Upper lobe of left lung (tissue), 6 donors: Measurements from ENCODE around the gene PPP2R3B. TPM values are rescaled to one million over a fixed set of nuclear protein-coding genes. Genes with fewer than 3 reads are reported as not detected.

ENCODE experiments used
- ATAC-seq, 2 donors: fragments of 200-7000 bp; cut with Tn5 transposase; one replicate each; pipeline ENCODE4 v1.9.1; 2022; ENCODE audit warnings: mild to moderate bottlenecking in 2 of 2, moderate library complexity in 2 of 2; ENCODE audit not compliant: low FRiP score in 2 of 2
- DNase-seq, 2 donors: peaks; one replicate each; pipeline ENCODE4 v3.0.0-alpha.2; 2019 to 2020
- H3K27ac ChIP-seq, 4 donors: fragments of 200-600 bp; sonication (generic); one replicate each; pipeline ENCODE4 v1.5.1; 2016 to 2019
- H3K27me3 ChIP-seq, 4 donors: fragments of 200-600 bp; sonication (generic); one replicate each; pipeline ENCODE4 v1.5.1; 2017 to 2019
- H3K36me3 ChIP-seq, 4 donors: fragments of 200-600 bp; sonication (generic); one replicate each; pipeline ENCODE4 v1.5.1; 2016 to 2019
- H3K4me1 ChIP-seq, 4 donors: fragments of 200-600 bp; sonication (generic); one replicate each; pipeline ENCODE4 v1.5.1; 2018 to 2019
- H3K4me3 ChIP-seq, 4 donors: fragments of 200-600 bp; sonication (generic); one replicate each; pipeline ENCODE4 v1.5.1; 2017 to 2019; ENCODE audit warnings: mild to moderate bottlenecking in 2 of 4, moderate library complexity in 1 of 4
- H3K9me3 ChIP-seq, 4 donors: fragments of 200-600 bp; sonication (generic); one replicate each; pipeline ENCODE4 v1.5.1; 2018 to 2019
- EP300 ChIP-seq, 4 donors: sonication (generic); formaldehyde crosslinking; IDR thresholded peaks; one replicate each; pipeline ENCODE4 v1.5.1; 2017; ENCODE audit warnings: antibody characterized with exemption in 4 of 4, control low read depth in 2 of 4
- POLR2A ChIP-seq, 4 donors: fragments of 450-650 bp; IDR thresholded peaks; one replicate each; pipeline ENCODE4 v1.5.1; 2016 to 2017; ENCODE audit warnings: antibody characterized with exemption in 4 of 4, mild to moderate bottlenecking in 2 of 4
- POLR2AphosphoS5 ChIP-seq, 2 donors: sonication (generic); formaldehyde crosslinking; IDR thresholded peaks; one replicate each; pipeline ENCODE4 v1.5.1; 2017; ENCODE audit warnings: antibody characterized with exemption in 2 of 2
- WGBS, 2 donors: methylation state at CpG; one replicate each; pipeline ENCODE4 v1.1.5; 2017 to 2018; 5-methylcytosine and 5-hydroxymethylcytosine counted together
- total RNA-seq, 6 donors: library from RNA; depleted of rRNA in 4 of 6; stranded (reverse); fragments of >200 nt in 4 of 6; gene quantifications; one replicate each; pipeline versions ENCODE4 v1.1.0 to v1.2.1, GENCODE V29; 2016 to 2021
- TF ChIP-seq, protein P1 (sequence below), 6 experiments: fragments of 450-650 bp in 4 of 6; fragments of 200-600 bp in 2 of 6; sonication (generic) in 2 of 6; IDR thresholded peaks; one replicate each; pipeline ENCODE4 v1.5.1; 2016 to 2019; ENCODE audit warnings: antibody characterized with exemption in 6 of 6
- donor health status: DM: no; HTN: no; CAD: no; lungs with moderate emphysema.
- donor health status: DM: no; HTN: yes; CAD: no; lungs with severe emphysema.

PPP2R3B gene
- total RNA-seq, 6 donors from 2014 or later: 8.7 to 72.3 (median 15.1) TPM

- Histone ChIP-seq H3K9me3 (no peaks in the 10 kb centered on the region), H3K27ac (no peak overlapping the region), H3K27me3 (no peaks in the 10 kb centered on the region), H3K36me3 (peaks cover 0 to 11% (median 3%) of the 10 kb centered on the region in 4 donors), H3K4me1 (no peaks in the 10 kb centered on the region), H3K4me3 (no peak overlapping the region)
- no peak for TF ChIP-seq POLR2AphosphoS5 (IDR thresholded peaks at IDR 0.05)
- TF ChIP-seq EP300 (IDR thresholded peaks at IDR 0.05): no peak
- TF ChIP-seq, protein P1, sequence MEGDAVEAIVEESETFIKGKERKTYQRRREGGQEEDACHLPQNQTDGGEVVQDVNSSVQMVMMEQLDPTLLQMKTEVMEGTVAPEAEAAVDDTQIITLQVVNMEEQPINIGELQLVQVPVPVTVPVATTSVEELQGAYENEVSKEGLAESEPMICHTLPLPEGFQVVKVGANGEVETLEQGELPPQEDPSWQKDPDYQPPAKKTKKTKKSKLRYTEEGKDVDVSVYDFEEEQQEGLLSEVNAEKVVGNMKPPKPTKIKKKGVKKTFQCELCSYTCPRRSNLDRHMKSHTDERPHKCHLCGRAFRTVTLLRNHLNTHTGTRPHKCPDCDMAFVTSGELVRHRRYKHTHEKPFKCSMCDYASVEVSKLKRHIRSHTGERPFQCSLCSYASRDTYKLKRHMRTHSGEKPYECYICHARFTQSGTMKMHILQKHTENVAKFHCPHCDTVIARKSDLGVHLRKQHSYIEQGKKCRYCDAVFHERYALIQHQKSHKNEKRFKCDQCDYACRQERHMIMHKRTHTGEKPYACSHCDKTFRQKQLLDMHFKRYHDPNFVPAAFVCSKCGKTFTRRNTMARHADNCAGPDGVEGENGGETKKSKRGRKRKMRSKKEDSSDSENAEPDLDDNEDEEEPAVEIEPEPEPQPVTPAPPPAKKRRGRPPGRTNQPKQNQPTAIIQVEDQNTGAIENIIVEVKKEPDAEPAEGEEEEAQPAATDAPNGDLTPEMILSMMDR (IDR thresholded peaks at IDR 0.05): no peak
- no peak for TF ChIP-seq POLR2A (IDR thresholded peaks at IDR 0.05)
- WGBS, 2 donors: 88 to 93% methylated on average over 15 to 19 of the region's 24 CpGs
- DNase-seq (peak in 1 of 2 donors; percentile 15), ATAC-seq (no peak)
These were observed 46.6 kb downstream of the PPP2R3B start for GRCh38 chrX:340121-340520.

- TF ChIP-seq POLR2AphosphoS5 (IDR thresholded peaks at IDR 0.05) (no peak), EP300 (IDR thresholded peaks at IDR 0.05) (no peak), POLR2A (IDR thresholded peaks at IDR 0.05) (no peak)
- TF ChIP-seq, protein P1 (IDR thresholded peaks at IDR 0.05): no peak
- Histone ChIP-seq H3K27ac (no peak overlapping the region), H3K4me1 (no peaks in the 10 kb centered on the region), H3K27me3 (no peaks in the 10 kb centered on the region), H3K4me3 (no peak overlapping the region), H3K9me3 (no peaks in the 10 kb centered on the region), H3K36me3 (peaks cover 0 to 9% (median 2%) of the 10 kb centered on the region in 4 donors)
- DNase-seq (peak in 1 of 2 donors; percentile 78), ATAC-seq (peak in 1 of 2 donors; percentile 43)
- 97 to 98% methylated on average over 36 to 39 of the region's 44 CpGs for WGBS, 2 donors
These were observed 47.8 kb downstream of the PPP2R3B start for GRCh38 chrX:338836-339400.

DNA sequence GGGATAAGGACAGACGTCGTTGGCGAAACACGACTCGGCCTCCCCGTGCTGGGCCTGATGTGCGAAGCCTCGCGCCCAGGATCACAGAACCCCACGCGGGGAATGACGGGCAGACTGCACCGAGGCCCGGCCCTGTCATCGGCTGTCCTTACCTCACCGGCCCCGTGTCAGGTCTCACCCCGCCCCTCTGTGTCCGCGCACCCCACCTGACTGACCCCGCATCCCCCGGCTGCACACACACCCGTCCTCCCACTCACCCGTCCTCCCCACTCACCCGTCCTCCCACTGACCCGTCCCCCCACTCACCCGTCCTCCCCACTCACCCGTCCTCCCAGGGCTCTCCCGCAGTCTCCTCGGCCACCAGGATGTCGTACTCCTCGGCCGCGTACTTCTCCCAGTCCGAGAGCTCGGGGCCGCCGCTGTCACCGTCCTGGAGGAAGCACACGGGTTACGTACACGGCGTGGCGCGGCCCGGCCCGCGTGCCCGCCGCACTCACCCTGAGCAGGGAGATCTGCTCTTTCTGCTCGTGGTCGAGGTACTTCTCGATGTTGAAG lies 48.3 kb downstream of the PPP2R3B start:
- ATAC-seq: no peak

DNA sequence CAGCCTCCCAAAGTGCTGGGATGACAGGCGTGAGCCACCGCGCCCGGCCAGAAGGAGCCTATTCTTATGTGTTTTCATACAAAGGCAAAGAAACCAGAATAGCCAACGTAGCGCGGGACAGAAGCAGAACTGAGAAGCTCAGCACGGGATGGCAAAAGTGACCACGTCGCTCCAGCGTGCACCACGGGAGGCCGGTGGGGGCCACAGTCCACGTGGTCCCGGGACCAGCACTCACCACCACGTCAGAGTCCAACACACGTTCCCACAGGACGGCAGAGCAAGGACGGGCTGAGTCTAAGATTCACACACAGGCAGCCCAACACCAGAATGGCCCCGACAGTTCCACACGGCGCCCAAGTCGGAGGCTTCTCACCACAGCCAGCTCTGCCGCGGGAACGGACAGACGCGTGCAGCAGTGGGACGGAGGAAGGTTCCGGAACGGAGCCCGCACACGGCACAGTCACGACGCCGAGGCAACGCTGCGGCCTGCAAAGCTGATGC lies 49.3 kb downstream of the PPP2R3B start:
- H3K4me1 ChIP-seq: no peaks in the 10 kb centered on the region
- TF ChIP-seq POLR2AphosphoS5 (IDR thresholded peaks at IDR 0.05) (no peak), POLR2A (IDR thresholded peaks at IDR 0.05) (no peak), EP300 (IDR thresholded peaks at IDR 0.05) (no peak)
- DNase-seq: peak in 1 of 2 donors; percentile 62
- no peaks in the 10 kb centered on the region for H3K27me3 ChIP-seq
- no peak overlapping the region for H3K4me3 ChIP-seq
- H3K27ac ChIP-seq: no peak overlapping the region
- ATAC-seq: no peak
- no peaks in the 10 kb centered on the region for H3K9me3 ChIP-seq
- peaks cover 0 to 23% (median 5%) of the 10 kb centered on the region in 4 donors for H3K36me3 ChIP-seq
- 80 to 83% methylated on average over 35 to 38 of the region's 38 CpGs for WGBS, 2 donors

More for the DNA sequence above, 48.3 kb downstream of the PPP2R3B start:
- H3K27me3 ChIP-seq: no peaks in the 10 kb centered on the region
- H3K9me3 ChIP-seq: no peaks in the 10 kb centered on the region
- H3K4me1 ChIP-seq: no peaks in the 10 kb centered on the region
- no peak overlapping the region for H3K4me3 ChIP-seq
- peaks cover 0 to 14% (median 3%) of the 10 kb centered on the region in 4 donors for H3K36me3 ChIP-seq
- no peak overlapping the region for H3K27ac ChIP-seq
- peak in 1 of 2 donors; percentile 79 for DNase-seq
- WGBS, 2 donors: 90 to 92% methylated on average over 47 to 51 of the region's 53 CpGs
- TF ChIP-seq POLR2AphosphoS5 (IDR thresholded peaks at IDR 0.05) (no peak), EP300 (IDR thresholded peaks at IDR 0.05) (no peak), POLR2A (IDR thresholded peaks at IDR 0.05) (no peak)
- TF ChIP-seq, protein P1 (IDR thresholded peaks at IDR 0.05): no peak

GRCh38 chrX:336227-336626 lies 50.5 kb downstream of the PPP2R3B start:
- peaks cover 2 to 6% (median 5%) of the 10 kb centered on the region in 4 donors for H3K4me1 ChIP-seq
- DNase-seq: no peak
- H3K9me3 ChIP-seq: no peaks in the 10 kb centered on the region
- peaks cover 0 to 23% (median 5%) of the 10 kb centered on the region in 4 donors for H3K36me3 ChIP-seq
- TF ChIP-seq, protein P1 (IDR thresholded peaks at IDR 0.05): no peak
- TF ChIP-seq POLR2A (IDR thresholded peaks at IDR 0.05) (no peak), EP300 (IDR thresholded peaks at IDR 0.05) (no peak), POLR2AphosphoS5 (IDR thresholded peaks at IDR 0.05) (no peak)
- ATAC-seq: no peak
- no peak overlapping the region for H3K4me3 ChIP-seq
- 87 to 90% methylated on average over 21 of the region's 21 CpGs for WGBS, 2 donors
- no peak overlapping the region for H3K27ac ChIP-seq
- peaks cover 0 to 6% (median 3%) of the 10 kb centered on the region in 4 donors for H3K27me3 ChIP-seq
